Epithelial cell of prostate (primary cell): ENCODE measurements around the gene PEX14.
A peak's percentile ranks its signal among the peaks of the same experiment; 100 is the strongest.

ENCODE experiments used
- DNase-seq: peaks from one replicate; pipeline ENCODE4 v3.0.0-alpha.2; 2011; ENCODE audit warnings: low read depth, low spot score
- H3K27ac ChIP-seq: fragments of 450-650 bp; 2 replicates; pipeline ENCODE4 v1.5.1; 2017; ENCODE audit warnings: mild to moderate bottlenecking

Gene PEX14

GRCh38 chr1:10515301-10515975 is 40.7 kb downstream of the PEX14 start:
- peak overlapping the region; percentile 38 for H3K27ac ChIP-seq
- no peak for DNase-seq

DNA sequence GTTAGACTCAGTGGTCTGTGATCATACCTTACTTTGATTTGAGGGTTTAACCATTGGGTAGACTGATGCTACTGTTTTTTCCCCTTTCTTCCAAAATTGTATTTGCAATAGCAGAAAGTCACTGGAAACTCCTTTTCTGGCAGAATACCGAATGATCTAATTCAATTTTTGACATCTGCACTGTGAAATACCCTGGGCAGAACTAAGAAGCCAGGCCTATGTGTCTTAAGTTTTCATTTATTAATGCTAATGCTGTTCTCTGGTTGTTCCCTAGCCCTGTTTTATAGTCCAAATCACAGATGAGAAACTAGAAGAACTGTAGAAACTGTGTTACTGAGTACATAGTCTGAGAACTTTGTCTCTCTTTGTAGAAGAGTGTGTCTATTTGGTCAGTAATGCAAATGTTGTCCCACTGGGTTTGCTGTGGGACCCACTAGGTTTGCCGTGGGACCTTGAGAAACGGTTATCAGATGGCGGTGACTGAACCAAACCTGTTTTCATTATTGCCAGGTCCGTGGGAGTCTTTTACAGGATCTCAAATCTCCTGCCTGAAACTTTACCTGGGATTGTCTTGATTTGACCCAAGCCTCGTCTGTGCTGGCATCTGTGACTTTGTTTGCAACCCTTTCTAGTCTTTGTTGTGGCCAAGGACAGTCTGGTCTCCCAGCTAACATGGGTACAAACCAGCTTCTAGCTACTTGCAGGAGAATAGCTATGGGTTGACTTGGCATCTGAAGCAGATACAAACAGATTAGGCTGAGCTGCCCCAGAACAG is 41.4 kb downstream of the PEX14 start:
- peak overlapping the region; percentile 38 for H3K27ac ChIP-seq
- no peak for DNase-seq

DNA sequence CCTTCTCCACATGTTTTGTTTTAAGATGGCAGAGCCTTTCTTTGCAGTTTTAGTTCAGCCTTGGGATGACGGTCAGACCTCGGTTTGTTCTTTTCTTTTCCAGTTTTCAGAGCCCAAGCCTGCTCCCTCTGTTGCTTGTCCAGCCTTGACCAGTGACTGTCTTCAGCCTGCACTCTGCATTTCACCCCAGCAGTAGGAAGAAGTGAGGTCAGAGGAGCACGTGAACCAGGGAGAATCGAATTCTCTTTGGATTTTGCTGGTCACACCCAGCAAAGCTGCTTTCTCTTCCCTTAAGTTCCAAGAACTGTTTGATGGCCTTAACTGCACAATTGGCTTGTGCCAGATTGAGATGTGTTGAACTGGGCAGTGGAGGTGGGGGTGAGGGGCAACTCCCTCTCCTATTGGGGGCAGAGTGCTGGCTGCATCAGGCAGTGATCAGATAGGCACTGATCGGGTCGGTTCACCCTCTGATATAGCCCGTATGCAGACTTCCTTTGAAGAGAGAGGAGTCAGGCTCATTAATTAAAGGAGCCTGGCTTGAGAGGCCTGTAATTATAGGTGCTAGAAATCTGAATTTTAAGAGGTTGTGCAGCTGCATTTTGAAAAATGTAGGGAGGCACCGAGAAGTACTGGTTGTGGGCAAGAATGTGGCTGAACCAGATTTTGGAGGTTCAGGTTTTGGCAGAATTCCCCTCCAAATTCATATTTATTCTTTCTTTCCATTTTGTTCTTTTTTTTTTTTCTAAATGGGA is 42.4 kb downstream of the PEX14 start:
- H3K27ac ChIP-seq = no peak overlapping the region
- no peak for DNase-seq

DNA sequence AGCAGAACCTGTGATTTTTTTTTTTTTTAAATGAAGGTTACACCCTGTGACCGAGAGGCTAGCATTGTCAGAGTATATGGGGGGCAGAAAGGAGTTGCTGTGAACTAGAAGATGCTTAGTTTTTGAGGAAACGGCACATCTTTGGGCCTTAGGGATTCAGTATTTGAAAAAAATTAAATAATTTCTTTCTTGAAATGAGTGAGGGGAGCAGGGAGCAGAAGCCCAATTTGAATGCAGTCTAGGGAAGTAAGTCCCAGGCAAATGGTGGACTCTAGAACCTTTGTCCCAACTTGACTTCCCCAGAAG is 42.9 kb downstream of the PEX14 start:
- no peak overlapping the region for H3K27ac ChIP-seq
- no peak for DNase-seq

DNA sequence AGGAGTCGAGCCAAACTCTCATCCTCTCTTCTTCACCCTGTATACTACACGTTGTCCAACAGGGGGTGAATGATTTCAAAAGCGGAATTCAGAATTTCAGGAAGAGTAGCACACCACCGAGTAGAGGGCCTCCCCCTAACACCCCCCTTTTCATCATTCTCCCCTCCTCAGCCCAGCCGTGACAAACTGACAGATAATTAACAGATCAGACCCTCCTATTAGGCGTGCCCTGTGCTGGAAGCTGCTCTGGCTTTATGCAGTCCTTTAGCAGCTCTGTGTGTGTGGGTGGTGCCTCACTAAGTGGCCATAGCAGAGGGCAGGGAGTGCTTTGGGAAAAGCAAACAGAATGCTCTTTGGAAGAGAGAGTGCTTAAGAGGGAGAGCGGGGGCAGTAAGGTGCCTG is 44.3 kb downstream of the PEX14 start:
- DNase-seq = no peak
- no peak overlapping the region for H3K27ac ChIP-seq

DNA sequence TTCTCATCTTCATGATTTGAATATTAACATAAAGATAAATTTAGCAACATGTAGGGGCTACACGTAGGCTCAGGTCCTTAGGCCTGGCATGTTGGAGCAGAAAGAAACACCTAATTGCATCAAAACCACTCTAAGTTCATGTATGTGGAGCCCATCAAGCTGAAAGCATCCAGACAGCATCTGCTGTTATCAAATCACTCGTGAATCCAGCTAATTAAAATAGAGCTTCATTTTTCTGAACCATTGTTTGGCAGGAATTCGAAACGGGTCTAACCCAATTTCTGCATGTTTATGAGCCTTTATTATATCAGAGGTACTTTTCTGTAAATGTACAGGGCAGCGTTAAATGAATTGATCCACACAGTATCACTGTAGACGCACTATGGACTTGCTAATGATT is 45.7 kb downstream of the PEX14 start:
- DNase-seq = no peak
- H3K27ac ChIP-seq = no peak overlapping the region

- DNase-seq = no peak
- no peak overlapping the region for H3K27ac ChIP-seq
Observed at GRCh38 chr1:10520952-10521351, 46.2 kb downstream of the PEX14 start.

GRCh38 chr1:10521537-10522157 is 46.9 kb downstream of the PEX14 start:
- no peak for DNase-seq
- no peak overlapping the region for H3K27ac ChIP-seq

- H3K27ac ChIP-seq = no peak overlapping the region
- no peak for DNase-seq
Observed at GRCh38 chr1:10522322-10522860, 47.6 kb downstream of the PEX14 start.

GRCh38 chr1:10525208-10525607 is 50.5 kb downstream of the PEX14 start:
- DNase-seq = no peak

GRCh38 chr1:10528066-10529014 is 53.6 kb downstream of the PEX14 start:
- peak overlapping the region; percentile 65 for H3K27ac ChIP-seq
- DNase-seq = peak; percentile 58

More at GRCh38 chr1:10525208-10525607, 50.5 kb downstream of the PEX14 start:
- no peak overlapping the region for H3K27ac ChIP-seq

- H3K27ac ChIP-seq = peak overlapping the region; percentile 65
Observed at GRCh38 chr1:10529091-10529490, 54.3 kb downstream of the PEX14 start.

GRCh38 chr1:10529765-10530164 is 55.0 kb downstream of the PEX14 start:
- no peak for DNase-seq
- H3K27ac ChIP-seq = peak overlapping the region; percentile 65

More at GRCh38 chr1:10529091-10529490, 54.3 kb downstream of the PEX14 start:
- no peak for DNase-seq

- DNase-seq = no peak
- H3K27ac ChIP-seq = peak overlapping the region; percentile 65
Observed at GRCh38 chr1:10530281-10530740, 55.6 kb downstream of the PEX14 start.

DNA sequence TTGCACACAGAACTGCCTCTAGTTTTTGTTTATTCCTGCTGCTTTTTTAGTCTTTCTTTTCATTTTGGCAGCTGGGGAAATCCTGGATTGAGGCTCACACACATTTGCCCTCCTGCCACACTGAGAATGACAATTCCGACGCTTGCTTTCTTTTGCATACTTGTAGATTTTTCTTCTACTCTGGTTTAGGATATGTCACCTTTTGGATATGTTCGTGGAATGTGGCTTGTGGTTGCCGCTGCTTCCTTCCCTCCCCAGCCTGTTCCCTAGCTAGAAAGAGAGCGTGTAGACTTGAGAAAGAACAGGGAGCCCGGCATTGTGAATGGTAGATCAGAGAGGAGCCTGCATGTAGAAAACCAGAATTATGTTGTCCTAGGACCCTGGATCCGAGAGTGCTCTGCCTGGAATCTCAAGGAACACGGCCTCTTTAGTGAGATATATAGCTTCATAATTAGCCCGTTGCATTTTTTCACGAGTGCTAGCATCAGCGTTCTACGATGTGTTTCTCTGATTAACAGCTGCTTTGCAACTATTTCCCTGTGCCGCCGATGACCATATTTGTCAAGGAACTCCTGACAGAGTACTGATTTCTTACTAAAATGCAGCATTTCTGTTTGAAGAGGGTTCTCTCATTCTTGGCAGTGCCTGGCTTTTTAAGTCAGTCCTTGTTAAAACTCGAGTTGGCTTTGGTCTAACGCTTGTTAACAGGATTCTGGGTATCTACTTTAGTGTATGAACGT is 56.2 kb downstream of the PEX14 start:
- DNase-seq = no peak
- peak overlapping the region; percentile 65 for H3K27ac ChIP-seq

GRCh38 chr1:10532362-10532761 is 57.6 kb downstream of the PEX14 start:
- DNase-seq = no peak
- no peak overlapping the region for H3K27ac ChIP-seq

DNA sequence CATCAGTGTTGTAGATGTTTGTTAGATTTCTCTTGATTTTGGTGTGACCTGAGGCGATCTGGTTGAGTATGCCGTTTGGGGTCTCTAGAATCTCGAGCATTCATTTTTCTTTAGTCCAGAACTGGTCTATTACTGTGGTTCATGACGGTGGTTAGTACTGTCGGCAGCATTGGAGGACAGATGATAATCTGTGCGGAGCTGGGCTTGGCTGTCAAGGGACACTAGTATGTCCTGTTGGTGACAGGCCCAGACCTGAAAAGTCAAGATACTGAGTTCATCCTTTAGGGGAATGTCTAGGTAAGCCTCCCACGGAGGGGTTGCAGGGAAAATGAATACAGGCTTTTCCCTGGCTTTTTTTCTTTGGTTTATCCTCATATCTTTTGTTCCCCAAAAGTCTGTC is 59.8 kb downstream of the PEX14 start:
- no peak for DNase-seq
- H3K27ac ChIP-seq = no peak overlapping the region

- no peak overlapping the region for H3K27ac ChIP-seq
- no peak for DNase-seq
Observed at GRCh38 chr1:10536133-10536770, 61.5 kb downstream of the PEX14 start.
